HepG2 (cell line): ENCODE data around the gene FAM3D.

Experiments used
- ATF7 ChIP-seq, 2 experiments: fragments of 450-650 bp in 1 of 2; sonication (generic) in 1 of 2; formaldehyde crosslinking in 1 of 2; IDR thresholded peaks; 2 replicates each; pipeline versions ENCODE4 v1.4.0 to v1.6.1; 2016 to 2020; ENCODE audit warnings: antibody characterized with exemption in 1 of 2, mild to moderate bottlenecking in 1 of 2, missing genetic modification reagents in 1 of 2
- CREB1 ChIP-seq, 2 experiments: fragments of 450-650 bp in 1 of 2; IDR thresholded peaks; 2 replicates each; pipeline ENCODE4 v1.6.1; 2016 to 2017; ENCODE audit warnings: control low read depth in 1 of 2, mild to moderate bottlenecking in 1 of 2, missing compliant biosample characterization in 1 of 2, missing genetic modification characterization in 1 of 2
- CTCF ChIP-seq: sonication (generic); formaldehyde crosslinking; IDR thresholded peaks from 2 replicates; pipeline ENCODE4 v1.5.0; 2020; ENCODE audit warnings: mild to moderate bottlenecking, missing genetic modification reagents, moderate library complexity
- EZH2 ChIP-seq: conservative IDR thresholded peaks from 2 replicates; pipeline ENCODE4 v1.6.1; 2012; ENCODE audit warnings: mild to moderate bottlenecking, low read depth, low read length, moderate library complexity
- JUN ChIP-seq: sonication (generic); formaldehyde crosslinking; IDR thresholded peaks from 2 replicates; pipeline ENCODE4 v1.4.0; 2020; ENCODE audit warnings: mild to moderate bottlenecking, missing genetic modification reagents
- JUNB ChIP-seq: sonication (generic); formaldehyde crosslinking; IDR thresholded peaks from 2 replicates; pipeline ENCODE4 v1.8.0; 2022; ENCODE audit warnings: missing genetic modification reagents, mild to moderate bottlenecking, borderline replicate concordance
- KDM3A ChIP-seq: IDR thresholded peaks from 2 replicates; pipeline ENCODE4 v1.6.1; 2018; ENCODE audit warnings: low read depth, missing compliant biosample characterization
- MAFK ChIP-seq, 2 experiments: IDR thresholded peaks in 1 of 2; conservative IDR thresholded peaks in 1 of 2; 2 replicates each; pipeline ENCODE4 v1.6.1; 2011; ENCODE audit warnings: improper control_type of control experiment in 2 of 2, low read length in 2 of 2
- RFXANK ChIP-seq: IDR thresholded peaks from 2 replicates; pipeline ENCODE4 v1.6.1; 2016
- SMARCC2 ChIP-seq: fragments of 450-650 bp; IDR thresholded peaks from 2 replicates; pipeline ENCODE4 v1.6.1; 2017; ENCODE audit warnings: antibody characterized with exemption, mild to moderate bottlenecking
- TAF1 ChIP-seq: sonication (generic); formaldehyde crosslinking; IDR thresholded peaks from 2 replicates; pipeline ENCODE4 v1.4.0; 2020; ENCODE audit warnings: missing genetic modification reagents
- ZNF574 ChIP-seq: sonication (generic); formaldehyde crosslinking; IDR thresholded peaks from 2 replicates; pipeline ENCODE4 v1.4.0; 2020; ENCODE audit warnings: missing genetic modification reagents
- ZSCAN20 ChIP-seq: sonication (generic); formaldehyde crosslinking; IDR thresholded peaks from 2 replicates; pipeline ENCODE4 v1.4.0; 2020; ENCODE audit warnings: missing genetic modification reagents, mild to moderate bottlenecking, borderline replicate concordance
- ZSCAN30 ChIP-seq: sonication (generic); formaldehyde crosslinking; IDR thresholded peaks from 2 replicates; pipeline ENCODE4 v1.5.0; 2020; ENCODE audit warnings: mild to moderate bottlenecking, missing genetic modification reagents

GRCh38 chr3:58683001-58683458 lies 16.5 kb upstream of the FAM3D start:
- TF ChIP-seq KDM3A (CRISPR knock-in tag) (no peak), ZSCAN30 (CRISPR knock-in tag) (no peak), CTCF (CRISPR knock-in tag) (no peak), SMARCC2 (no peak), RFXANK (CRISPR knock-in tag) (no peak), ATF7 (IDR thresholded peaks at IDR 0.05) (no peak), ATF7 (CRISPR knock-in tag; IDR thresholded peaks at IDR 0.05) (no peak), JUN (CRISPR knock-in tag) (no peak), JUNB (no peak), CREB1 (IDR thresholded peaks at IDR 0.05) (no peak), CREB1 (CRISPR knock-in tag; IDR thresholded peaks at IDR 0.05) (no peak), MAFK (conservative IDR thresholded peaks at IDR 0.05 in 1 of 2, IDR thresholded peaks at IDR 0.05 in 1 of 2; ENCODE audit: low read length in 2 of 2) (no peak), EZH2 (no peak), ZSCAN20 (CRISPR knock-in tag) (no peak), TAF1 (CRISPR knock-in tag) (no peak), ZNF574 (no peak)
